ENCODE data around the gene THOC1. TPM values are rescaled to one million over a fixed set of nuclear protein-coding genes. Genes with fewer than 3 reads are reported as not detected.

THOC1 gene
- total RNA-seq, 2 experiments from 2014 or later, result 66.0 to 69.5 TPM

DNA sequence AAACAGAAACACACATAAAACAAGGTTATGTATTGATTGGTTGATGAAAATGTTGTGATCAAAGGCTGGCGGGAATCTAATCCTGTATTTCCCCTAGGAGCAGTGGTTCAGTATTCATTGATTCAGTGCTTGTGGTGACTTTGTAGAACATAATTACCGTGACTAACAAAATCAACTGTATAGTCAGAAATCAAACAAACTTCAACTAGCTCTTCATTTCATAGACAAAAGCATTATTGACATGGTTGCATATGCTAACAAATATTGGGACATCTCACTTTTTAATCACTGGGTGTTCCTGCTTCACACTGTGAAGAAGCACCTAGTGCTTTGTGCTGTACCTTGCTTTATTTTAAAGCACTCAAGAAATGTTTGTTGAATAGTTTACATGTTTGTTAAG lies 68.1 kb downstream of the THOC1 start:
- intact Hi-C loops (cut with micrococcal nuclease), result no loop called here
- ChIA-PET CTCF (interaction anchor here (1.0 to 1.6 kb wide), 3 partner anchors 9 to 15 kb away, joined by 3 to 4 read pairs (median 4); no protein-coding TSS in a partner anchor), POLR2A (no interaction called here)
- ATAC-seq (no peak), DNase-seq (no peak)
- H3K27me3 Mint-ChIP-seq, result no peaks in the 10 kb centered on the region
- no peak overlapping the region for H3K27ac Mint-ChIP-seq
- peaks cover 3% of the 10 kb centered on the region for H3K4me1 Mint-ChIP-seq (ENCODE audit: low read depth)
- peaks cover 45% of the 10 kb centered on the region for H3K36me3 Mint-ChIP-seq (ENCODE audit: low read depth)
- H3K9me3 Mint-ChIP-seq, result no peaks in the 10 kb centered on the region
- H3K4me3 Mint-ChIP-seq, result no peak overlapping the region
- TF ChIP-seq, protein P1, sequence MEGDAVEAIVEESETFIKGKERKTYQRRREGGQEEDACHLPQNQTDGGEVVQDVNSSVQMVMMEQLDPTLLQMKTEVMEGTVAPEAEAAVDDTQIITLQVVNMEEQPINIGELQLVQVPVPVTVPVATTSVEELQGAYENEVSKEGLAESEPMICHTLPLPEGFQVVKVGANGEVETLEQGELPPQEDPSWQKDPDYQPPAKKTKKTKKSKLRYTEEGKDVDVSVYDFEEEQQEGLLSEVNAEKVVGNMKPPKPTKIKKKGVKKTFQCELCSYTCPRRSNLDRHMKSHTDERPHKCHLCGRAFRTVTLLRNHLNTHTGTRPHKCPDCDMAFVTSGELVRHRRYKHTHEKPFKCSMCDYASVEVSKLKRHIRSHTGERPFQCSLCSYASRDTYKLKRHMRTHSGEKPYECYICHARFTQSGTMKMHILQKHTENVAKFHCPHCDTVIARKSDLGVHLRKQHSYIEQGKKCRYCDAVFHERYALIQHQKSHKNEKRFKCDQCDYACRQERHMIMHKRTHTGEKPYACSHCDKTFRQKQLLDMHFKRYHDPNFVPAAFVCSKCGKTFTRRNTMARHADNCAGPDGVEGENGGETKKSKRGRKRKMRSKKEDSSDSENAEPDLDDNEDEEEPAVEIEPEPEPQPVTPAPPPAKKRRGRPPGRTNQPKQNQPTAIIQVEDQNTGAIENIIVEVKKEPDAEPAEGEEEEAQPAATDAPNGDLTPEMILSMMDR (IDR thresholded peaks at IDR 0.05), result no peak

DNA sequence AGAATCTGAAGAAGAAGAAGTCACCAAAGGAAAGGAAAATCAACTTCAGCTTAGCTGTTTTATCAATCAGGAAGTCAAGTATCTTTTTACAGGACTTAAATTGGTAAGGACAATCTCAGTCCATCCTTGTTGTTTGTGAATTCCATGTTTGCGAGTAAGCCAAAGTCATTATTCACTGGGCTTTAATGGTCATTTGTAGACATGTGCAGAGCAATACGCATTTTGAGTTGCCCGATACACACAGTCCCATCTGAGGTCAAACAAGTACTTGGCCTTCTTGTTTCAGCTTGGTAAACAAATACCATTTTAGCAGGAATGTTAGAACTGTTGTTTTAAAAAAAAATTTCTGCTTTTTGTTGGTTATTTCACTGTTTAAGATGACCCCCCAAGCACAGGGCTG lies 68.6 kb downstream of the THOC1 start:
- POLR2A ChIA-PET, result no interaction called here
- no peak for ATAC-seq
- peaks cover 3% of the 10 kb centered on the region for H3K4me1 Mint-ChIP-seq (ENCODE audit: low read depth)
- no peaks in the 10 kb centered on the region for H3K27me3 Mint-ChIP-seq
- no peak overlapping the region for H3K4me3 Mint-ChIP-seq
- CTCF ChIA-PET, result interaction anchor here (1.6 kb wide), 2 partner anchors 8 to 13 kb away, joined by 4 read pairs; no protein-coding TSS in a partner anchor
- no peak overlapping the region for H3K27ac Mint-ChIP-seq
- H3K36me3 Mint-ChIP-seq (ENCODE audit: low read depth), result peaks cover 41% of the 10 kb centered on the region
- TF ChIP-seq, protein P1 (IDR thresholded peaks at IDR 0.05), result no peak
- H3K9me3 Mint-ChIP-seq, result no peaks in the 10 kb centered on the region
- no peak for DNase-seq
- intact Hi-C loops (cut with micrococcal nuclease), result no loop called here

DNA sequence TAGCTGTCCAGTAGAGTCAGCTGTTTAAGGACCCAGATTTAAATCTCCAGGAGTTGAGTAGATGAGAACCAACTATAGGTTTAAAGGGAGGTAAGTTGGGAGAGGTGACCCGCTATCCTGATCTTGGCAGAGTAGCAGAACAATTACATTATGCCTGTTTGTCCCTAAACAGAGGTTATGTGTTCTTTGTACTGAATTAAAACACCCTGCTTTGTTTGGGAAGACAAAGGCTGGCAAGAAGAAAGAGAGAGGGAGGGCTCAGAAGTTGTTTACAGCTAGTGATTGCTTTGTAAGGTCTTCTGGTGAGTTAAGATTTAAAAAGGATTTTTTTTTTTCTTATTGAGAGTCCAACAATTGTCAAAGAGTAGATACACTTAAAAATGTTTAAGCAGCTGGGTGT lies 72.2 kb downstream of the THOC1 start:
- intact Hi-C loops (cut with micrococcal nuclease), result no loop called here
- Mint-ChIP-seq H3K36me3 (ENCODE audit: low read depth) (peaks cover 26% of the 10 kb centered on the region), H3K27ac (no peak overlapping the region), H3K4me3 (no peak overlapping the region), H3K4me1 (ENCODE audit: low read depth) (peaks cover 2% of the 10 kb centered on the region), H3K27me3 (no peaks in the 10 kb centered on the region), H3K9me3 (no peaks in the 10 kb centered on the region)
- ChIA-PET CTCF (no interaction called here), POLR2A (no interaction called here)
- TF ChIP-seq, protein P1 (IDR thresholded peaks at IDR 0.05), result no peak
- ATAC-seq (no peak), DNase-seq (no peak)

DNA sequence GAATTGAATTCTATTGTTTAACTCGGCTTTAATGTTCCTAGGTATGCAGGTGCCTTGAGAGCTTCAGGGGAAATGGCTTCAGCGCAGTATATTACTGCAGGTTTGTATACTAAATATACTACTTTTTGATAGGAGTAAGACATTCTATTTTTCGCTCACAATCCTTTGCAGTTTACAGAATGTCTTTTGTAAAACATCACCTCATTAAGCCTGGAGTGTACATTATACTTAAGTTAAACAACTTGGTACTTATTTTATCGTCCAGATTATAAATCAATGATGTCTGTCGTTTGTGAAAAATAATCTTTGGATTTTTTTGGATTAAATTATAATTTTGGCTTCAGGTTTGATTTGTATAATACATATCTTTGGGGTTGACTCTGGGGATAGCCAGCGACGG lies 75.0 kb downstream of the THOC1 start:
- H3K36me3 Mint-ChIP-seq (ENCODE audit: low read depth), result peaks cover 22% of the 10 kb centered on the region
- DNase-seq (no peak), ATAC-seq (no peak)
- CTCF ChIA-PET, result no interaction called here
- H3K27me3 Mint-ChIP-seq, result no peaks in the 10 kb centered on the region
- POLR2A ChIA-PET, result no interaction called here
- no peak overlapping the region for H3K4me3 Mint-ChIP-seq
- TF ChIP-seq, protein P1 (IDR thresholded peaks at IDR 0.05), result no peak
- intact Hi-C loops (cut with micrococcal nuclease), result no loop called here
- H3K9me3 Mint-ChIP-seq, result no peaks in the 10 kb centered on the region
- peaks cover 8% of the 10 kb centered on the region for H3K4me1 Mint-ChIP-seq (ENCODE audit: low read depth)
- no peak overlapping the region for H3K27ac Mint-ChIP-seq

DNA sequence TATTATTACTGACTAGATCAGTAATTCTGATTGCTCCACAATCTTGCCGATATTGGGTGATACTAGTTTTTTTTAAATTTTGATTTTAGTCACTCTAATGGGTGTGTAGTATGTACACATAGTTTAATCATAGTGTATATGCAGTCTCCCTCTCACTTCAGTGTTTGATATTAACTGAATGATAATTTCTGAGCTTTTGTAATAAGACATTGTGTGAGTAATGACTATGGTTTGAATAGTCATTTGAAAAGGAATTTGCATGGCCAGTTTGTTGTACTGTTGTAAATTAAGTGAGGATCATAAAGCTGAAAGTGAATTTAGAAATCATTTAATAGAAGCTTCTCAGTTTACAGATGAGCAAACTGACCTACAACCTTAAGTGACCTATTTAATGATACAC lies 76.1 kb downstream of the THOC1 start:
- ATAC-seq (no peak), DNase-seq (no peak)
- Mint-ChIP-seq H3K27ac (no peak overlapping the region), H3K9me3 (no peaks in the 10 kb centered on the region), H3K4me3 (no peak overlapping the region), H3K36me3 (ENCODE audit: low read depth) (peaks cover 18% of the 10 kb centered on the region), H3K4me1 (ENCODE audit: low read depth) (peaks cover 11% of the 10 kb centered on the region), H3K27me3 (no peaks in the 10 kb centered on the region)
- intact Hi-C loops (cut with micrococcal nuclease), result no loop called here
- ChIA-PET POLR2A (interaction anchor here (0.7 kb wide), 1 partner anchor 76 kb away, joined by 3 read pairs; the partner anchor contains the start of gene THOC1), CTCF (interaction anchor here (1.6 kb wide), 1 partner anchor 8 kb away, joined by 4 read pairs; no protein-coding TSS in a partner anchor)
- TF ChIP-seq, protein P1 (IDR thresholded peaks at IDR 0.05), result no peak
